ENCODE data around the gene CRELD2. TPM values are rescaled to one million over a fixed set of nuclear protein-coding genes. Genes with fewer than 3 reads are reported as not detected.

The CRELD2 gene
- total RNA-seq, 1 donor from 2014 or later, result 24.9 TPM

GRCh38 chr22:49926916-49927315 lies 8.5 kb downstream of the CRELD2 start:
- H3K27ac Mint-ChIP-seq (ENCODE audit: unreplicated experiment), result peak overlapping the region; percentile 99

GRCh38 chr22:49927483-49928184 lies 9.2 kb downstream of the CRELD2 start:
- H3K4me1 Mint-ChIP-seq (ENCODE audit: low read depth, unreplicated experiment), result peaks cover 26% of the 10 kb centered on the region
- H3K9me3 Mint-ChIP-seq (ENCODE audit: unreplicated experiment), result peaks cover 7% of the 10 kb centered on the region
- H3K27me3 Mint-ChIP-seq (ENCODE audit: unreplicated experiment), result no peaks in the 10 kb centered on the region
- no peaks in the 10 kb centered on the region for H3K36me3 Mint-ChIP-seq (ENCODE audit: unreplicated experiment)
- peak overlapping the region; percentile 99 for H3K27ac Mint-ChIP-seq (ENCODE audit: unreplicated experiment)
- DNase-seq, result no peak
- TF ChIP-seq CTCF (IDR thresholded peaks at IDR 0.05; ENCODE audit: partially characterized antibody, unreplicated experiment), result no peak
- peak overlapping the region; percentile 83 for H3K4me3 Mint-ChIP-seq (ENCODE audit: unreplicated experiment)

More at GRCh38 chr22:49926916-49927315, 8.5 kb downstream of the CRELD2 start:
- H3K36me3 Mint-ChIP-seq (ENCODE audit: unreplicated experiment), result no peaks in the 10 kb centered on the region
- H3K9me3 Mint-ChIP-seq (ENCODE audit: unreplicated experiment), result peaks cover 7% of the 10 kb centered on the region
- H3K27me3 Mint-ChIP-seq (ENCODE audit: unreplicated experiment), result no peaks in the 10 kb centered on the region
- peaks cover 26% of the 10 kb centered on the region for H3K4me1 Mint-ChIP-seq (ENCODE audit: low read depth, unreplicated experiment)
- TF ChIP-seq CTCF (IDR thresholded peaks at IDR 0.05; ENCODE audit: partially characterized antibody, unreplicated experiment), result no peak
- H3K4me3 Mint-ChIP-seq (ENCODE audit: unreplicated experiment), result peak overlapping the region; percentile 71
- DNase-seq, result peak; percentile 83

- peaks cover 7% of the 10 kb centered on the region for H3K9me3 Mint-ChIP-seq (ENCODE audit: unreplicated experiment)
- no peak overlapping the region for H3K27ac Mint-ChIP-seq (ENCODE audit: unreplicated experiment)
- H3K36me3 Mint-ChIP-seq (ENCODE audit: unreplicated experiment), result no peaks in the 10 kb centered on the region
- H3K4me3 Mint-ChIP-seq (ENCODE audit: unreplicated experiment), result no peak overlapping the region
- no peaks in the 10 kb centered on the region for H3K27me3 Mint-ChIP-seq (ENCODE audit: unreplicated experiment)
- H3K4me1 Mint-ChIP-seq (ENCODE audit: low read depth, unreplicated experiment), result peaks cover 26% of the 10 kb centered on the region
- DNase-seq, result no peak
- TF ChIP-seq CTCF (IDR thresholded peaks at IDR 0.05; ENCODE audit: partially characterized antibody, unreplicated experiment), result no peak
Observed at GRCh38 chr22:49928185-49928495, 9.7 kb downstream of the CRELD2 start.

GRCh38 chr22:49928555-49929210 lies 10.2 kb downstream of the CRELD2 start:
- H3K4me3 Mint-ChIP-seq (ENCODE audit: unreplicated experiment), result no peak overlapping the region
- H3K9me3 Mint-ChIP-seq (ENCODE audit: unreplicated experiment), result peaks cover 5% of the 10 kb centered on the region
- no peak for TF ChIP-seq CTCF (IDR thresholded peaks at IDR 0.05; ENCODE audit: partially characterized antibody, unreplicated experiment)
- peaks cover 25% of the 10 kb centered on the region for H3K4me1 Mint-ChIP-seq (ENCODE audit: low read depth, unreplicated experiment)
- no peak overlapping the region for H3K27ac Mint-ChIP-seq (ENCODE audit: unreplicated experiment)
- no peak for DNase-seq
- no peaks in the 10 kb centered on the region for H3K36me3 Mint-ChIP-seq (ENCODE audit: unreplicated experiment)
- no peaks in the 10 kb centered on the region for H3K27me3 Mint-ChIP-seq (ENCODE audit: unreplicated experiment)
